HUDEP-2 (cell line): ENCODE data around the gene LINS1.

ENCODE experiments used
- DNase-seq, 76 experiments: peaks; one replicate each; lab custom pipeline; 2025; ENCODE audit not compliant: unreplicated experiment in 76 of 76; lab: John Stamatoyannopoulos, UW

LINS1 gene

GRCh38 chr15:100559330-100559729 lies 42.7 kb downstream of the LINS1 start:
- no peak for DNase-seq

- no peak for DNase-seq
Observed at GRCh38 chr15:100558771-100559254, 43.2 kb downstream of the LINS1 start.

- DNase-seq, result no peak
Observed at GRCh38 chr15:100553468-100553867, 48.5 kb downstream of the LINS1 start.

GRCh38 chr15:100547961-100548360 lies 54.0 kb downstream of the LINS1 start:
- DNase-seq, result no peak

- DNase-seq, result no peak
Observed at GRCh38 chr15:100544946-100545345, 57.0 kb downstream of the LINS1 start.

- DNase-seq, result no peak
Observed at GRCh38 chr15:100544338-100544841, 57.6 kb downstream of the LINS1 start.

- DNase-seq, result no peak
Observed at GRCh38 chr15:100542290-100542689, 59.7 kb downstream of the LINS1 start.

- DNase-seq, result no peak
Observed at GRCh38 chr15:100537331-100537730, 64.7 kb downstream of the LINS1 start.

- DNase-seq, result no peak
Observed at GRCh38 chr15:100536733-100537132, 65.3 kb downstream of the LINS1 start.

- DNase-seq, result no peak
Observed at GRCh38 chr15:100533886-100534285, 68.1 kb downstream of the LINS1 start.

GRCh38 chr15:100531823-100532327 lies 70.1 kb downstream of the LINS1 start:
- DNase-seq, result no peak

GRCh38 chr15:100531204-100531603 lies 70.8 kb downstream of the LINS1 start:
- no peak for DNase-seq

GRCh38 chr15:100529556-100529955 lies 72.4 kb downstream of the LINS1 start:
- DNase-seq, result no peak

GRCh38 chr15:100528833-100529428 lies 73.1 kb downstream of the LINS1 start, which contains the start of gene CERS3:
TSS of gene CERS3 (minus strand) at chr15:100528950. CDS start at chr15:100501849, 27,101 bp downstream.
- DNase-seq, result no peak

GRCh38 chr15:100526027-100526481 lies 75.9 kb downstream of the LINS1 start:
- DNase-seq, result no peak

GRCh38 chr15:100525436-100525835 lies 76.5 kb downstream of the LINS1 start:
- DNase-seq, result no peak

GRCh38 chr15:100524326-100524725 lies 77.7 kb downstream of the LINS1 start:
- DNase-seq, result no peak

- no peak for DNase-seq
Observed at GRCh38 chr15:100521907-100522306, 80.1 kb downstream of the LINS1 start.

- DNase-seq, result no peak
Observed at GRCh38 chr15:100520132-100520921, 81.7 kb downstream of the LINS1 start.

GRCh38 chr15:100517846-100518245 lies 84.1 kb downstream of the LINS1 start:
- no peak for DNase-seq
